ENCODE data around the gene PCYT1A.
"Not testable (repeated sequence)": the region's sequence is repeated elsewhere in the genome, so short reads cannot be mapped to it uniquely, and the experiment has no call there.

The PCYT1A gene

DNA sequence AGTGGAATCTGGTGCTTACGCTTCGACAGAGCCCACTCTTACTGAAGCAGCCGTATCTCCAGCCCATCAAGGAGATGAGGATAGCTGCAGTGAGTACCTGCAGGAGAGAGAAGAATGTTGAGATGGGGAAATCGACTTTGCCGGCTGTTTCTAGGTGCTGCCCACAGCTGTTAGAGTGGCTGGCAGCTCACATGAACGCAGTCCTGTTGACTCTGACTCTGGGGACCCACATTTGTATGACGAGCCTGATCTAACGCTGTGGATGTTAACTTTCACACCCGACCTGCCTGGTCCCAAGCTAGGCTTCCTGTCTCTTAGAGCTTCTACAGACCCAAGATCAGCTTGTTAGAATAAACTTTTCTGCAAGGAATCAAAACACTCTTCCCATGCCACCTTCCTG lies 39.4 kb upstream of the PCYT1A start:
- TF ChIP-seq, protein P1, sequence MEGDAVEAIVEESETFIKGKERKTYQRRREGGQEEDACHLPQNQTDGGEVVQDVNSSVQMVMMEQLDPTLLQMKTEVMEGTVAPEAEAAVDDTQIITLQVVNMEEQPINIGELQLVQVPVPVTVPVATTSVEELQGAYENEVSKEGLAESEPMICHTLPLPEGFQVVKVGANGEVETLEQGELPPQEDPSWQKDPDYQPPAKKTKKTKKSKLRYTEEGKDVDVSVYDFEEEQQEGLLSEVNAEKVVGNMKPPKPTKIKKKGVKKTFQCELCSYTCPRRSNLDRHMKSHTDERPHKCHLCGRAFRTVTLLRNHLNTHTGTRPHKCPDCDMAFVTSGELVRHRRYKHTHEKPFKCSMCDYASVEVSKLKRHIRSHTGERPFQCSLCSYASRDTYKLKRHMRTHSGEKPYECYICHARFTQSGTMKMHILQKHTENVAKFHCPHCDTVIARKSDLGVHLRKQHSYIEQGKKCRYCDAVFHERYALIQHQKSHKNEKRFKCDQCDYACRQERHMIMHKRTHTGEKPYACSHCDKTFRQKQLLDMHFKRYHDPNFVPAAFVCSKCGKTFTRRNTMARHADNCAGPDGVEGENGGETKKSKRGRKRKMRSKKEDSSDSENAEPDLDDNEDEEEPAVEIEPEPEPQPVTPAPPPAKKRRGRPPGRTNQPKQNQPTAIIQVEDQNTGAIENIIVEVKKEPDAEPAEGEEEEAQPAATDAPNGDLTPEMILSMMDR (IDR thresholded peaks at IDR 0.05; ENCODE audit: extremely low read depth, missing control alignments): no peak
- no peak for DNase-seq (ENCODE audit: low spot score)

DNA sequence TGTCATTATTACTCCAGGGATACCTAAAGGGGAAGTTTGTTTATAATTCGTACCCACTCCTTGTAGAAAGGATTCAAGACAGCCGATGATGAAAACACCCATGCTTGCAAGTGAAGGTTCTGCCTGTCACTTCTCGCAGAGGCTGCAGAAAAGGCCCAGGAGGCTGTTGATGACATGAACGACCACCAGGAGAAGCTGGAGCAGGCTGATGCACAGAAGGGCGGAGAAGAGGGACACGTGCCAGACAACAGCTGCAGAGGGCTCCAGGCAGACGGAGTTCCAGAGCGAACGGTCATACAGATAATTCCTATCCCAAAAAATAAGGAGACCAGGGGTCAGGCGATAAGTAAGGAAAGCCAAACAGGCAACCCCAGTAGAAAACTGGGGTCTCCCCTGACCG lies 36.2 kb upstream of the PCYT1A start:
- TF ChIP-seq, protein P1 (IDR thresholded peaks at IDR 0.05; ENCODE audit: extremely low read depth, missing control alignments): no peak
- DNase-seq (ENCODE audit: low spot score): no peak

DNA sequence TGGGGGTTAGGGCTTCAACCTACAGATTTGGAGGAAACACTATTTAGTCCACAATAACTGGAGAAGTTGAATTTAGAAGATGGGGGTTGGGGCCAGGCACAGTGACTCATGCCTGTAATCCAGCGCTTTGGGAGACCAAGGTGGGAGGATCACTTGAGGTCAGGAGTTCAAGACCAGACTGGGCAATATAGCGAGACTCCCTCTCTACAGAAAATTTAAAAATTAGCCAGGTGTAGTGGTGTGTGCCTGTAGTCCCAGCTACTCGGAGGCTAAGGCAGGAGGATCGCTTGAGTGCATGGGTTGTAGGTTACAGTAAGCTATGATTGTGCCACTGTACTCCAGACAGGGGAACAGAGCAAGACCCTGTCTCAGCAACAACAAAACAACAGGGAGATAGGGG lies 35.5 kb upstream of the PCYT1A start:
- TF ChIP-seq, protein P1 (IDR thresholded peaks at IDR 0.05; ENCODE audit: extremely low read depth, missing control alignments): no peak
- DNase-seq (ENCODE audit: low spot score): no peak

DNA sequence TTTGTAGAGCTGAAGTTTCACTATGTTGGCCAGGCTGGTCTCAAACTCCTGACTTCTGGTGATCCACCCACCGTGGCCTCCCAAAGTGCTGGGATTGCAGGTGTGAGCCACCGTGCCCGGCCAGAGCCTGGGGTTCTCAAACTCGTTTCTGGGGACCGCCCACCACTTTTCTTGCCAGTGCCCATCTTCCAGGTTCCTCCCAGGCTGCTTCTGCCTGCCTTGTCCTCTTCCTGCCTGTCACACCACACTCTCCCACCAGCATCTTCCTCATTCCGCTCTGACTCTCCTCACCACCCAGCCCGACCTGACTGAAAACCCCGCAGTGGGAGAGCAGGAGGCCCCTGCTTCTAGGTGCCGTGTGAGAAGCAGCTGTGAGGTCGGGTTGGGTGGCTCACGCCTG lies 33.6 kb upstream of the PCYT1A start:
- no peak for DNase-seq (ENCODE audit: low spot score)
- TF ChIP-seq, protein P1 (IDR thresholded peaks at IDR 0.05; ENCODE audit: extremely low read depth, missing control alignments): no peak

DNA sequence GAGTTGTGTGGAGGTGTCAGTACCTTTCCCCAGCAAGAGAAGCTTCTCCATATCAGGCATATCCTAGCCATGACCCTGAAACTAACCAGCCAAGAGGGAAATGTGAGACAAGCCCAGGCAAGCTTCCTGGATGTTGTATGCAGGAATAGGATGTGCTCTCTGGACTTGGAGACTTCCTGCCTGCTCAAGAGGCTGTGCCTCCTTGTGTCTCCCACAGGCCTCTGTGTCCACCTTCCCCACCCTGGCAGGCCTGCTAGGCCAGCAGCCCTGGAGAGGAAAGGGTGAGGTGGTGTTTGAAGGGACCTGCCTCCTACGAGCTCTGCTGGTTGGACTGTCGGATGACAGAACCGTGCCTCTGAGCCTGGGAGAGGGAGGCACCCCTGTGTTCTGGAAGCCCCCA lies 32.6 kb upstream of the PCYT1A start:
- DNase-seq (ENCODE audit: low spot score): no peak
- TF ChIP-seq, protein P1 (IDR thresholded peaks at IDR 0.05; ENCODE audit: extremely low read depth, missing control alignments): no peak

DNA sequence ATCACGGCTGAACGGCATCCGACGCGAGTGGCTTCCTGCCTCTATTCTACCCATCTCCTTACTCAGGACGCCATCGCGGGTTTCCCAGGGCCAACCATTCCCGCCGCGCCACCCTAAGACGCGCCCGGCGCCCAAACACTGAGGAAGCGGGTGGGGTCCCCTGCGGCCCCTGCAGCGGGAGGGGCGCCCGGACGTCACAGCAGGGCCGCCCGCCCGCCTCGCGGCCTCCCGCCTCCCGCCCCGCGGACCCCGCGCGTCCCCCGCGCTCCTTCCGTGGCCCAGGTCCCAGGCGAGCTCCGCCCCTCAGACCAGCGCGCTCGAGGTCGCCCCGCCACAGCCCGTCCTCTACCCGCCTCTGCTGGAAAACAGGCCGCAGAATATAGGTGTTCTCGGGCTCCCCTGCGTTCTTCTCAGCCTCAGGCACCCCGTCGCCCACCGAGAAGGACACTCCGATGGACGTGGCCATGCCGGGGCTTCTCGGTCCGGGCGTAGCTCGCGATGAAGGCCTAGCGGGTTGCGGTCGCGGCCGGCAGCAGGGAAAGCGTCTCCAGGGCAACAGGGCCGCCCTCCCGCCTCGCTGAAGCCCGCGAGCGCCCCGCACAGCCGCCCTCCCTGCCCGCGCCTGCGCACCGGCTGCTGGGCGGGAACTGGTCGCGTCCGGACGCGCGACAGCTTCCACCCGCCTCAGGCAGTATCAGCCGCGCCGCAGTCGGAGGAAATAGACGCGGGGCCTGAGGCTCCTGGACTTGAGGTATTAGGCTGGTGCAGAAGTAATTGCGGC lies 30.4 kb upstream of the PCYT1A start, which contains the start of gene DYNLT2B:
Gene DYNLT2B, minus strand, starts transcription at position 554 of the 781 bp plus-strand sequence. Its CDS starts 88 bp downstream, at position 466.
- peak; percentile 99 for DNase-seq (ENCODE audit: low spot score)

DNA sequence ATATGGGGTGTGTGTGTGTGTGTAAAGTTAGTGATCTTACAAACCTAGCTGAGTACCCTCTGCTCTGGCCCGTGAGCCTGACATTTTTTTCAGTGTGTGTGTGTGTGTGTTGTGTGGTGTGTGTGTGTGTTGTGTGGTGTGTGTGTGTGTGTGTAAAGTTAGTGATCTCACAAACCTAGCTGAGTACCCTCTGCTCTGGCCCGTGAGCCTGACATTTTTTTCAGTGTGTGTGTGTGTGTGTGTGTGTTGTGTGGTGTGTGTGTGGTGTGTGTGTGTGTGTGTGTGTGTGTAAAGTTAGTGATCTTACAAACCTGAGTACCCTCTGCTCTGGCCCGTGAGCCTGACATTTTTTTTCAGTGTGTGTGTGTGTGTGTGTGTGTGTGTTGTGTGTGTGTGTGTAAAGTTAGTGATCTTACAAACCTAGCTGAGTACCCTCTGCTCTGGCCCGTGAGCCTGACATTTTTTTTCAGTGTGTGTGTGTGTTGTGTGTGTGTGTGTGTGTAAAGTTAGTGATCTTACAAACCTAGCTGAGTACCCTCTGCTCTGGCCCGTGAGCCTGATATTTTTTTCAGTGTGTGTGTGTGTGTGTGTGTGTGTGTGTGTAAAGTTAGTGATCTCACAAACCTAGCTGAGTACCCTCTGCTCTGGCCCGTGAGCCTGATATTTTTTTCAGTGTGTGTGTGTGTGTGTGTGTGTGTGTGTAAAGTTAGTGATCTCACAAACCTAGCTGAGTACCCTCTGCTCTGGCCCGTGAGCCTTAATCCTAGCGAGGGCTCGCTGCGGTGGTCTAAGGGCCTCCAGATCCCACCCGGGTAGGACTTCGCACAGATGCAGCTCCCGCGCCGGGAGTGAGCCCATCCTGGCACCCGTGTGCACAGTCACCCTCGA lies 29.5 kb upstream of the PCYT1A start:
- DNase-seq (ENCODE audit: low spot score): not testable (repeated sequence)

More for the DNA sequence above, 30.4 kb upstream of the PCYT1A start, which contains the start of gene DYNLT2B:
- TF ChIP-seq, protein P1 (IDR thresholded peaks at IDR 0.05; ENCODE audit: extremely low read depth, missing control alignments): no peak

Data from GM20000 (cell line).